Panc1 (cell line): Measurements from ENCODE around the gene NOVA1. TPM values are rescaled to one million over a fixed set of nuclear protein-coding genes. Genes with fewer than 3 reads are reported as not detected.

Experiments
- ATAC-seq: fragments of 200-7000 bp; cut with Tn5 transposase; 2 replicates; pipeline ENCODE4 v1.9.1; 2020; ENCODE audit warnings: mild to moderate bottlenecking, moderate library complexity
- BruUV-seq: library from RNA; stranded (reverse); fragments of 400-500 nt; replicated peaks from 2 replicates; lab custom pipeline; 2021; lab: Mats Ljungman, UMichigan
- CTCF ChIA-PET: fragments of 300-600 bp; sonication (Branson Sonifier 250); formaldehyde crosslinking; loops from one replicate; lab custom pipeline; 2022; ENCODE audit warnings: antibody characterized with exemption; lab: Charles Lee
- POLR2A ChIA-PET: fragments of 300-600 bp; sonication (Branson Sonifier 250); formaldehyde crosslinking; loops from one replicate; lab custom pipeline; 2022; ENCODE audit warnings: antibody characterized with exemption; lab: Charles Lee
- DNase-seq: peaks from one replicate; pipeline ENCODE4 v3.0.0-alpha.2; 2010; ENCODE audit warnings: low read depth, low spot score
- H3K27ac ChIP-seq: 2 replicates; pipeline ENCODE4 v1.5.1; 2011; ENCODE audit warnings: mild to moderate bottlenecking, low read length, inconsistent platforms
- H3K27me3 ChIP-seq: fragments of 200-500 bp; sonication (Bioruptor generic); 2 replicates; pipeline ENCODE4 v1.6.0; 2014; ENCODE audit warnings: low read length, inconsistent platforms; ENCODE audit not compliant: control insufficient read depth, insufficient read depth
- H3K36me3 ChIP-seq: fragments of 200-500 bp; sonication (Bioruptor generic); 2 replicates; pipeline ENCODE4 v1.5.1; 2014; ENCODE audit warnings: inconsistent platforms, mild to moderate bottlenecking, low read length, moderate library complexity; ENCODE audit not compliant: control insufficient read depth, insufficient read depth
- H3K4me1 ChIP-seq: 2 replicates; pipeline ENCODE4 v1.5.1; 2011; ENCODE audit warnings: inconsistent platforms, mild to moderate bottlenecking, low read length, moderate library complexity; ENCODE audit not compliant: control insufficient read depth, insufficient read depth
- H3K4me3 ChIP-seq, 2 experiments: 2 replicates each; pipeline ENCODE4 v1.5.1; 2011 to 2012; ENCODE audit warnings: low read depth in 2 of 2, low read length in 2 of 2, mild to moderate bottlenecking in 2 of 2, inconsistent platforms in 1 of 2, moderate library complexity in 1 of 2
- H3K9me3 ChIP-seq: fragments of 200-500 bp; sonication (Bioruptor generic); 2 replicates; pipeline ENCODE4 v1.5.1; 2014; ENCODE audit warnings: low read depth, mild to moderate bottlenecking, inconsistent platforms, low read length, moderate library complexity; ENCODE audit not compliant: control insufficient read depth, insufficient read depth
- POLR2AphosphoS5 ChIP-seq: IDR thresholded peaks from 2 replicates; pipeline ENCODE4 v1.6.1; 2012; ENCODE audit warnings: mild to moderate bottlenecking, low read depth, low read length, moderate library complexity
- SIN3A ChIP-seq: IDR thresholded peaks from 2 replicates; pipeline ENCODE4 v1.6.1; 2012; ENCODE audit warnings: low read depth, mild to moderate bottlenecking, low read length, moderate library complexity, borderline replicate concordance; ENCODE audit not compliant: insufficient read depth
- TCF7L2 ChIP-seq: IDR thresholded peaks from 2 replicates; pipeline ENCODE4 v1.6.1; 2011; ENCODE audit warnings: mild to moderate bottlenecking, low read depth, low read length, inconsistent platforms
- in situ Hi-C: cut with HindIII; loops from 2 replicates; pipeline ENCODE4 v1.10.0; 2016; ENCODE audit warnings: low sequenced_read_pairs, low pct_unique_long_range_greater_than_20kb
- intact Hi-C: fragments of 100-400 bp; cut with micrococcal nuclease; formaldehyde crosslinking; loops from one replicate; pipeline ENCODE4 v1.10.0; 2022; ENCODE audit not compliant: unreplicated experiment
- total RNA-seq: library from RNA; stranded (reverse); gene quantifications from one replicate; pipeline ENCODE4 v1.2.1, GENCODE V29; 2021; ENCODE audit not compliant: unreplicated experiment
- TF ChIP-seq, protein P1 (sequence below), 2 experiments: IDR thresholded peaks; 2 replicates each; pipeline ENCODE4 v1.6.1; 2011 to 2012; ENCODE audit warnings: low read depth in 2 of 2, control low read depth in 1 of 2, low read length in 1 of 2, mild to moderate bottlenecking in 1 of 2, moderate library complexity in 1 of 2; ENCODE audit not compliant: insufficient read depth in 1 of 2
- TF ChIP-seq, protein P2 (sequence below): fragments of 450-650 bp; IDR thresholded peaks from 2 replicates; pipeline ENCODE4 v1.5.1; 2017; ENCODE audit warnings: mild to moderate bottlenecking

NOVA1 gene
- total RNA-seq, 1 experiment from 2014 or later: not detected

DNA sequence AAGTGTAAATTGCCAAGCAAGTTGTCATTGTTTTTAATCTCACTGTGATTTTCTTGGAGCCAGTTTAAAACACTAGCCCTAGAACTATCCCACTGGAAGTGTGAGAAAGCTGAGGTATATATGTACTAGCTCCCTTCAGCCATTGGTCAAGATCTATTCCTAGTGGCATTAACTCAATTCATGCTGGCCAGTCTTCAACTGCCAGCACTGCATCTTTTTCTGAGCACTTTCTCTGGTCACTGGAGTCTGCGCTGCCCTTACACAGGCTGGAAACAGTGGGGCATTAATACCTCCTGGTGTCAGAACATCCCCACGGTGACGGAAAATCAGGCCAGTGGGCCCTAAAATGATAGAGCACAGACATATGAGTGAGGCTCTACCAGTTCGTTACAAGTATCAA is 4.0 kb upstream of the NOVA1 start:
- DNase-seq (no peak), ATAC-seq (no peak)
- ChIA-PET POLR2A (no interaction called here), CTCF (interaction anchor here (0.6 kb wide), 1 partner anchor 254 kb away, joined by 4 read pairs; no protein-coding TSS in a partner anchor)
- Histone ChIP-seq H3K9me3 (no peaks in the 10 kb centered on the region), H3K4me1 (no peaks in the 10 kb centered on the region), H3K27ac (no peak overlapping the region), H3K27me3 (no peaks in the 10 kb centered on the region), H3K36me3 (no peaks in the 10 kb centered on the region), H3K4me3 (no peak overlapping the region)
- intact Hi-C loops (no loop called here), in situ Hi-C loops (no loop called here)
- TF ChIP-seq TCF7L2: no peak
- TF ChIP-seq SIN3A: no peak
- TF ChIP-seq, protein P1, sequence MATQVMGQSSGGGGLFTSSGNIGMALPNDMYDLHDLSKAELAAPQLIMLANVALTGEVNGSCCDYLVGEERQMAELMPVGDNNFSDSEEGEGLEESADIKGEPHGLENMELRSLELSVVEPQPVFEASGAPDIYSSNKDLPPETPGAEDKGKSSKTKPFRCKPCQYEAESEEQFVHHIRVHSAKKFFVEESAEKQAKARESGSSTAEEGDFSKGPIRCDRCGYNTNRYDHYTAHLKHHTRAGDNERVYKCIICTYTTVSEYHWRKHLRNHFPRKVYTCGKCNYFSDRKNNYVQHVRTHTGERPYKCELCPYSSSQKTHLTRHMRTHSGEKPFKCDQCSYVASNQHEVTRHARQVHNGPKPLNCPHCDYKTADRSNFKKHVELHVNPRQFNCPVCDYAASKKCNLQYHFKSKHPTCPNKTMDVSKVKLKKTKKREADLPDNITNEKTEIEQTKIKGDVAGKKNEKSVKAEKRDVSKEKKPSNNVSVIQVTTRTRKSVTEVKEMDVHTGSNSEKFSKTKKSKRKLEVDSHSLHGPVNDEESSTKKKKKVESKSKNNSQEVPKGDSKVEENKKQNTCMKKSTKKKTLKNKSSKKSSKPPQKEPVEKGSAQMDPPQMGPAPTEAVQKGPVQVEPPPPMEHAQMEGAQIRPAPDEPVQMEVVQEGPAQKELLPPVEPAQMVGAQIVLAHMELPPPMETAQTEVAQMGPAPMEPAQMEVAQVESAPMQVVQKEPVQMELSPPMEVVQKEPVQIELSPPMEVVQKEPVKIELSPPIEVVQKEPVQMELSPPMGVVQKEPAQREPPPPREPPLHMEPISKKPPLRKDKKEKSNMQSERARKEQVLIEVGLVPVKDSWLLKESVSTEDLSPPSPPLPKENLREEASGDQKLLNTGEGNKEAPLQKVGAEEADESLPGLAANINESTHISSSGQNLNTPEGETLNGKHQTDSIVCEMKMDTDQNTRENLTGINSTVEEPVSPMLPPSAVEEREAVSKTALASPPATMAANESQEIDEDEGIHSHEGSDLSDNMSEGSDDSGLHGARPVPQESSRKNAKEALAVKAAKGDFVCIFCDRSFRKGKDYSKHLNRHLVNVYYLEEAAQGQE (IDR thresholded peaks at IDR 0.05; ENCODE audit: insufficient read depth in 1 of 2, low read depth in 2 of 2, low read length in 1 of 2): no peak
- no TSS peak for BruUV-seq

- POLR2A ChIA-PET: no interaction called here
- TF ChIP-seq, protein P1 (IDR thresholded peaks at IDR 0.05; ENCODE audit: insufficient read depth in 1 of 2, low read depth in 2 of 2, low read length in 1 of 2): no peak
- TF ChIP-seq, protein P2, sequence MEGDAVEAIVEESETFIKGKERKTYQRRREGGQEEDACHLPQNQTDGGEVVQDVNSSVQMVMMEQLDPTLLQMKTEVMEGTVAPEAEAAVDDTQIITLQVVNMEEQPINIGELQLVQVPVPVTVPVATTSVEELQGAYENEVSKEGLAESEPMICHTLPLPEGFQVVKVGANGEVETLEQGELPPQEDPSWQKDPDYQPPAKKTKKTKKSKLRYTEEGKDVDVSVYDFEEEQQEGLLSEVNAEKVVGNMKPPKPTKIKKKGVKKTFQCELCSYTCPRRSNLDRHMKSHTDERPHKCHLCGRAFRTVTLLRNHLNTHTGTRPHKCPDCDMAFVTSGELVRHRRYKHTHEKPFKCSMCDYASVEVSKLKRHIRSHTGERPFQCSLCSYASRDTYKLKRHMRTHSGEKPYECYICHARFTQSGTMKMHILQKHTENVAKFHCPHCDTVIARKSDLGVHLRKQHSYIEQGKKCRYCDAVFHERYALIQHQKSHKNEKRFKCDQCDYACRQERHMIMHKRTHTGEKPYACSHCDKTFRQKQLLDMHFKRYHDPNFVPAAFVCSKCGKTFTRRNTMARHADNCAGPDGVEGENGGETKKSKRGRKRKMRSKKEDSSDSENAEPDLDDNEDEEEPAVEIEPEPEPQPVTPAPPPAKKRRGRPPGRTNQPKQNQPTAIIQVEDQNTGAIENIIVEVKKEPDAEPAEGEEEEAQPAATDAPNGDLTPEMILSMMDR: no peak
- no peak for TF ChIP-seq TCF7L2
- no peak for TF ChIP-seq POLR2AphosphoS5
- no peak for TF ChIP-seq SIN3A
- ATAC-seq (no peak), DNase-seq (no peak)
- H3K27me3 ChIP-seq: no peaks in the 10 kb centered on the region
- H3K27ac ChIP-seq: no peak overlapping the region
- no peaks in the 10 kb centered on the region for H3K36me3 ChIP-seq
- intact Hi-C loops: no loop called here
- in situ Hi-C loops: no loop called here
- CTCF ChIA-PET: no interaction called here
- BruUV-seq: no TSS peak
- no peak overlapping the region for H3K4me3 ChIP-seq
- H3K9me3 ChIP-seq: no peaks in the 10 kb centered on the region
- no peaks in the 10 kb centered on the region for H3K4me1 ChIP-seq
Measured at GRCh38 chr14:26599291-26599690, 1.5 kb upstream of the NOVA1 start.
